Measurements from ENCODE around the gene PSAT1. TPM values are rescaled to one million over a fixed set of nuclear protein-coding genes. Genes with fewer than 3 reads are reported as not detected.
A peak's percentile ranks its signal among the peaks of the same experiment; 100 is the strongest.

Gene PSAT1
- total and polyA plus RNA-seq, 2 of the 13 experiments (the other 11 are each of a cell fraction or from before 2014, with no cell fraction given), result 135 to 229 TPM

- peaks cover 6% of the 10 kb centered on the region; the same call in 1 of the 2 replicates for H3K4me1 ChIP-seq (ENCODE audit: insufficient read depth, low read length)
- DNase-seq (ENCODE audit: low spot score) (no peak), ATAC-seq (no peak), FAIRE-seq (no peak)
- no peaks in the 10 kb centered on the region for H4K20me1 ChIP-seq (ENCODE audit: insufficient read depth, low read length)
- in situ Hi-C loops (cut with HindIII; ENCODE audit: extremely low pct_ligation_motif_present, low pct_unique_long_range_greater_than_20kb) (loop anchor here (5.0 kb wide), 1 partner anchor 104 kb away; no protein-coding TSS in a partner anchor), intact Hi-C loops (cut with micrococcal nuclease; ENCODE audit: unreplicated experiment) (loop anchor here (1.0 to 10.0 kb wide), 3 partner anchors 34 to 339 kb away; no protein-coding TSS in a partner anchor)
- CTCF ChIA-PET (ENCODE audit: low intra/inter-chr PET ratio, low total read pairs), result no interaction called here
- no peaks in the 10 kb centered on the region for H3K79me2 ChIP-seq (ENCODE audit: insufficient read depth, low read length)
- no peak overlapping the region for H3K4me3 ChIP-seq (replicated peaks in 1 of 3; ENCODE audit: insufficient read depth in 1 of 3, low read depth in 2 of 3, low read length in 3 of 3)
- POLR2A ChIA-PET, result no interaction called here
- H2AFZ ChIP-seq (ENCODE audit: low read length), result no peak overlapping the region
- no peaks in the 10 kb centered on the region for H3K36me3 ChIP-seq (replicated peaks in 1 of 2; ENCODE audit: control insufficient read depth in 1 of 2, insufficient read depth in 2 of 2, low read length in 2 of 2)
- no peaks in the 10 kb centered on the region for H3K27me3 ChIP-seq (ENCODE audit: control insufficient read depth in 1 of 2, insufficient read depth in 2 of 2, low read length in 2 of 2)
- H3K4me2 ChIP-seq (ENCODE audit: low read depth, low read length), result no peak overlapping the region
- TF ChIP-seq ARID3A (IDR thresholded peaks at IDR 0.05; ENCODE audit: low read depth, low read length), result peak; percentile 34; the same call in 1 of the 2 replicates
- peak; percentile 31 for TF ChIP-seq CTCF (CRISPR knock-in tag; IDR thresholded peaks at IDR 0.05)
- TF ChIP-seq ASH2L (IDR thresholded peaks at IDR 0.05; ENCODE audit: insufficient read length, low read depth, low read length), result no peak
- no peak for TF ChIP-seq PBX2 (CRISPR knock-in tag; IDR thresholded peaks at IDR 0.05)
- no peak for TF ChIP-seq RXRB (CRISPR knock-in tag; IDR thresholded peaks at IDR 0.05; ENCODE audit: borderline replicate concordance)
- TF ChIP-seq POGK (CRISPR knock-in tag; conservative IDR thresholded peaks at IDR 0.05), result no peak
- no peaks in the 10 kb centered on the region for H3K9me3 ChIP-seq (ENCODE audit: low read length)
- no TSS peak for BruUV-seq (replicated peaks)
- H3K27ac ChIP-seq (ENCODE audit: extremely low read length, insufficient read depth, low read length), result no peak overlapping the region
- no peak overlapping the region for H3K9ac ChIP-seq (ENCODE audit: insufficient read depth, low read depth, low read length)
- 63% methylated on average over 4 of the region's 4 CpGs for WGBS (ENCODE audit: low lambda C conversion rate)
Observed at GRCh38 chr9:78365748-78366697, 69.1 kb downstream of the PSAT1 start.

All from HepG2 (cell line).